Muscle layer of duodenum (tissue), 2 donors: Measurements from ENCODE around the gene TDRKH.
"Not testable (repeated sequence)": the region's sequence is repeated elsewhere in the genome, so short reads cannot be mapped to it uniquely, and the experiment has no call there.

Experiments
- H3K27ac ChIP-seq: one replicate; pipeline ENCODE4 v1.7.0; 2013; ENCODE audit warnings: mild to moderate bottlenecking, low read length
- H3K27me3 ChIP-seq: one replicate; pipeline ENCODE4 v1.7.0; 2013; ENCODE audit warnings: low read depth, mild to moderate bottlenecking, control low read depth, low read length
- H3K36me3 ChIP-seq, 2 donors: one replicate each; pipeline ENCODE4 v1.7.0; 2013; ENCODE audit warnings: low read length in 2 of 2, control low read depth in 1 of 2, mild to moderate bottlenecking in 1 of 2; ENCODE audit not compliant: insufficient read depth in 2 of 2, control insufficient read depth in 1 of 2
- H3K4me1 ChIP-seq, 2 donors: one replicate each; pipeline ENCODE4 v1.7.0; 2013; ENCODE audit warnings: low read length in 2 of 2, mild to moderate bottlenecking in 2 of 2, control low read depth in 1 of 2, moderate library complexity in 1 of 2; ENCODE audit not compliant: insufficient read depth in 2 of 2, control insufficient read depth in 1 of 2
- H3K4me3 ChIP-seq, 2 donors: one replicate each; pipeline ENCODE4 v1.7.0; 2013; ENCODE audit warnings: low read length in 2 of 2, low read depth in 1 of 2, mild to moderate bottlenecking in 1 of 2
- H3K9me3 ChIP-seq, 2 donors: one replicate each; pipeline ENCODE4 v1.7.0; 2013; ENCODE audit warnings: low read length in 2 of 2, control low read depth in 1 of 2, mild to moderate bottlenecking in 1 of 2; ENCODE audit not compliant: control insufficient read depth in 1 of 2
- donor health status: healthy.

The TDRKH gene

GRCh38 chr1:151776665-151777062 is 13.6 kb downstream of the TDRKH start:
- Histone ChIP-seq H3K4me3 (no peak overlapping the region), H3K27ac (no peak overlapping the region), H3K27me3 (no peaks in the 10 kb centered on the region), H3K4me1 (no peaks in the 10 kb centered on the region), H3K9me3 (no peaks in the 10 kb centered on the region), H3K36me3 (peaks cover 21 to 60% of the 10 kb centered on the region in 2 donors)

- Histone ChIP-seq H3K36me3 (peaks cover 21 to 56% of the 10 kb centered on the region in 2 donors), H3K9me3 (no peaks in the 10 kb centered on the region), H3K4me3 (no peak overlapping the region), H3K27me3 (no peaks in the 10 kb centered on the region), H3K4me1 (no peaks in the 10 kb centered on the region), H3K27ac (no peak overlapping the region)
These were observed 14.2 kb downstream of the TDRKH start for GRCh38 chr1:151775894-151776664.

- H3K4me3 ChIP-seq, result no peak overlapping the region
- H3K36me3 ChIP-seq, result peaks cover 21 to 49% of the 10 kb centered on the region in 2 donors
- H3K4me1 ChIP-seq, result no peaks in the 10 kb centered on the region
- no peaks in the 10 kb centered on the region for H3K27me3 ChIP-seq
- no peaks in the 10 kb centered on the region for H3K9me3 ChIP-seq
- no peak overlapping the region for H3K27ac ChIP-seq
These were observed 15.9 kb downstream of the TDRKH start for GRCh38 chr1:151774256-151774922.

- no peak overlapping the region for H3K27ac ChIP-seq
- no peaks in the 10 kb centered on the region for H3K27me3 ChIP-seq
- H3K36me3 ChIP-seq, result peaks cover 21 to 45% of the 10 kb centered on the region in 2 donors
- H3K4me3 ChIP-seq, result no peak overlapping the region
- H3K4me1 ChIP-seq, result no peaks in the 10 kb centered on the region
- no peaks in the 10 kb centered on the region for H3K9me3 ChIP-seq
These were observed 16.6 kb downstream of the TDRKH start for GRCh38 chr1:151773702-151774101.

- H3K27ac ChIP-seq, result not testable (repeated sequence)
- H3K36me3 ChIP-seq, result peaks cover 6 to 12% of the 10 kb centered on the region in 2 donors
These were observed 21.0 kb downstream of the TDRKH start for GRCh38 chr1:151769270-151769669.

GRCh38 chr1:151768351-151769066 is 21.8 kb downstream of the TDRKH start:
- H3K27ac ChIP-seq, H3K36me3 ChIP-seq, H3K27me3 ChIP-seq, H3K9me3 ChIP-seq, H3K4me3 ChIP-seq, H3K4me1 ChIP-seq: not testable (repeated sequence)

More at GRCh38 chr1:151769270-151769669, 21.0 kb downstream of the TDRKH start:
- not testable (repeated sequence) for H3K4me3 ChIP-seq, H3K27me3 ChIP-seq, H3K9me3 ChIP-seq, H3K4me1 ChIP-seq

GRCh38 chr1:151763990-151764389 is 26.3 kb downstream of the TDRKH start:
- peak overlapping the region; percentile 84 to 88 for H3K4me3 ChIP-seq
- peak overlapping the region; percentile 96 for H3K27ac ChIP-seq

GRCh38 chr1:151762941-151763921 is 27.1 kb downstream of the TDRKH start, which contains the start of gene MRPL9:
Gene MRPL9 (minus strand): TSS chr1:151763496. CDS start chr1:151763479, 17 bp downstream.
- H3K27me3 ChIP-seq, result no peaks in the 10 kb centered on the region
- H3K4me1 ChIP-seq, result peaks cover 6 to 14% of the 10 kb centered on the region in 2 donors
- H3K36me3 ChIP-seq, result peaks cover 30 to 31% of the 10 kb centered on the region in 2 donors
- peak within 1 kb of the TSS; percentile 84 to 88 for H3K4me3 ChIP-seq
- H3K9me3 ChIP-seq, result no peaks in the 10 kb centered on the region
- peak within 1 kb of the TSS; percentile 96 for H3K27ac ChIP-seq

More at GRCh38 chr1:151763990-151764389, 26.3 kb downstream of the TDRKH start:
- Histone ChIP-seq H3K36me3 (peaks cover 26 to 27% of the 10 kb centered on the region in 2 donors), H3K4me1 (peaks cover 6 to 14% of the 10 kb centered on the region in 2 donors), H3K9me3 (no peaks in the 10 kb centered on the region), H3K27me3 (no peaks in the 10 kb centered on the region)

- Histone ChIP-seq H3K36me3 (peaks cover 30 to 41% of the 10 kb centered on the region in 2 donors), H3K4me1 (peaks cover 6 to 14% of the 10 kb centered on the region in 2 donors), H3K9me3 (no peaks in the 10 kb centered on the region), H3K27me3 (no peaks in the 10 kb centered on the region), H3K4me3 (no peak overlapping the region), H3K27ac (no peak overlapping the region)
These were observed 29.5 kb downstream of the TDRKH start for GRCh38 chr1:151760597-151761385.

- H3K27ac ChIP-seq, result no peak overlapping the region
- peaks cover 30 to 41% of the 10 kb centered on the region in 2 donors for H3K36me3 ChIP-seq
- no peaks in the 10 kb centered on the region for H3K9me3 ChIP-seq
- H3K27me3 ChIP-seq, result no peaks in the 10 kb centered on the region
- H3K4me1 ChIP-seq, result peaks cover 4 to 11% of the 10 kb centered on the region in 2 donors
- no peak overlapping the region for H3K4me3 ChIP-seq
These were observed 31.1 kb downstream of the TDRKH start for GRCh38 chr1:151759241-151759640.
